GM12878 (cell line): ENCODE results near the gene C15orf61. TPM values are rescaled to one million over a fixed set of nuclear protein-coding genes. Genes with fewer than 3 reads are reported as not detected.

ENCODE experiments used
- ATAC-seq: fragments of 200-7000 bp; cut with Tn5 transposase; 3 replicates; pipeline ENCODE4 v1.9.1; 2020; ENCODE audit warnings: mild to moderate bottlenecking, moderate library complexity
- BruUV-seq: library from RNA; stranded (reverse); fragments of 400-500 nt; replicated peaks from 2 replicates; lab custom pipeline; 2021; lab: Mats Ljungman, UMichigan
- CTCF ChIA-PET: fragments of 300-600 bp; sonication (Branson Sonifier 250); formaldehyde crosslinking; extraction: SDS; loops from one replicate; lab custom pipeline; 2021; ENCODE audit warnings: inconsistent platforms; lab: Yijun Ruan, JAX
- POLR2A ChIA-PET: fragments of 350-600 bp; formaldehyde crosslinking; extraction: SDS; loops from one replicate; lab custom pipeline; 2021; ENCODE audit warnings: inconsistent platforms; lab: Charles Lee
- RAD21 ChIA-PET: fragments of 300-600 bp; sonication (Branson Sonifier 250); formaldehyde crosslinking; loops from one replicate; lab custom pipeline; 2023; ENCODE audit warnings: antibody characterized with exemption; ENCODE audit not compliant: unreplicated experiment; lab: Charles Lee
- SMC1A ChIA-PET: fragments of 300-600 bp; sonication (Branson Sonifier 250); formaldehyde crosslinking; loops from one replicate; lab custom pipeline; 2023; ENCODE audit not compliant: unreplicated experiment, uncharacterized antibody; lab: Charles Lee
- DNase-seq: peaks from one replicate; pipeline ENCODE4 v3.0.0-alpha.2; 2011; ENCODE audit warnings: low read depth, low spot score
- FAIRE-seq: peaks from 3 replicates; lab custom pipeline; 2011; peaks lifted over from hg19 to GRCh38; lab: Jason Lieb, UNC
- H2AFZ ChIP-seq: 2 replicates; pipeline ENCODE4 v1.6.0; 2011; ENCODE audit warnings: low read depth, low read length, control low read depth; ENCODE audit not compliant: control insufficient read depth
- H3K27ac ChIP-seq: 2 replicates; pipeline ENCODE4 v1.5.1; 2011; ENCODE audit warnings: control low read depth; ENCODE audit not compliant: control insufficient read depth, insufficient read depth
- H3K27me3 ChIP-seq, 2 experiments: replicated peaks in 1 of 2; 2 replicates each; pipeline versions ENCODE4 v1.6.0 to v1.6.1; 2011; ENCODE audit warnings: low read length in 1 of 2; ENCODE audit not compliant: control insufficient read depth in 2 of 2, insufficient read depth in 2 of 2
- H3K36me3 ChIP-seq, 2 experiments: 2 replicates each; pipeline ENCODE4 v1.5.1; 2011; ENCODE audit warnings: low read length in 1 of 2; ENCODE audit not compliant: control insufficient read depth in 2 of 2, insufficient read depth in 2 of 2
- H3K4me1 ChIP-seq: 2 replicates; pipeline ENCODE4 v1.6.1; 2011; ENCODE audit warnings: mild to moderate bottlenecking, low read length, moderate library complexity, mixed read lengths; ENCODE audit not compliant: control insufficient read depth, insufficient read depth
- H3K4me2 ChIP-seq: 2 replicates; pipeline ENCODE4 v1.6.0; 2011; ENCODE audit warnings: control low read depth; ENCODE audit not compliant: control insufficient read depth, insufficient read depth
- H3K4me3 ChIP-seq: fragments of 200-600 bp; sonication (generic); 2 replicates; pipeline ENCODE4 v1.5.1; 2016
- H3K79me2 ChIP-seq: 2 replicates; pipeline ENCODE4 v1.6.0; 2011; ENCODE audit warnings: low read length; ENCODE audit not compliant: control insufficient read depth, insufficient read depth
- H3K9ac ChIP-seq: 2 replicates; pipeline ENCODE4 v1.8.0; 2011; ENCODE audit warnings: low read length, control low read depth, mixed read lengths; ENCODE audit not compliant: control insufficient read depth, insufficient read depth
- H3K9me3 ChIP-seq: replicated peaks from 3 replicates; pipeline ENCODE4 v1.5.1; 2011; ENCODE audit warnings: mild to moderate bottlenecking, low read length; ENCODE audit not compliant: control insufficient read depth, insufficient read depth
- H4K20me1 ChIP-seq: 2 replicates; pipeline ENCODE4 v1.6.0; 2011; ENCODE audit not compliant: control insufficient read depth, insufficient read depth
- ETV6 ChIP-seq, 2 experiments: fragments of 450-650 bp in 1 of 2; IDR thresholded peaks in 1 of 2; conservative IDR thresholded peaks in 1 of 2; 2 replicates each; pipeline ENCODE4 v1.6.1; 2014; ENCODE audit warnings: antibody characterized with exemption in 1 of 2, borderline replicate concordance in 1 of 2, low read depth in 1 of 2, mild to moderate bottlenecking in 1 of 2, moderate library complexity in 1 of 2
- GATAD2B ChIP-seq: fragments of 450-650 bp; conservative IDR thresholded peaks from 2 replicates; pipeline ENCODE4 v1.6.1; 2017; ENCODE audit warnings: low read depth, mild to moderate bottlenecking, moderate library complexity
- SPI1 ChIP-seq: IDR thresholded peaks from 2 replicates; pipeline ENCODE4 v1.6.1; 2011; ENCODE audit warnings: low read depth, mild to moderate bottlenecking, low read length, moderate library complexity, borderline replicate concordance; ENCODE audit not compliant: insufficient read depth
- STAT1 ChIP-seq: fragments of 450-650 bp; conservative IDR thresholded peaks from 2 replicates; pipeline ENCODE4 v1.6.1; 2014; ENCODE audit warnings: antibody characterized with exemption, mild to moderate bottlenecking
- STAT3 ChIP-seq: IDR thresholded peaks from 2 replicates; pipeline ENCODE4 v1.6.1; 2011; ENCODE audit warnings: low read depth, low read length, improper control_type of control experiment
- WGBS: methylation state at CpG from one replicate; pipeline ENCODE4 v1.1.6; 2016; ENCODE audit warnings: low lambda C conversion rate; ENCODE audit not compliant: insufficient replicate concordance, insufficient coverage; ENCODE audit errors: missing lambda C conversion rate; 5-methylcytosine and 5-hydroxymethylcytosine counted together
- in situ Hi-C: fragments of 300-500 bp; cut with MboI; formaldehyde crosslinking; loops from 9 replicates; pipeline ENCODE4 v1.14.3; 2018; ENCODE audit warnings: mixed read lengths
- intact Hi-C: fragments of 100-400 bp; cut with micrococcal nuclease; formaldehyde crosslinking; loops from one replicate; pipeline ENCODE4 v1.14.2; 2022; ENCODE audit not compliant: unreplicated experiment
- polyA plus RNA-seq, 11 experiments: library from polyadenylated mRNA; depleted of rRNA in 4 of 11; unstranded in 6 of 11; stranded (reverse) in 5 of 11; fragments of >200 nt; fragmentation: Nextera tagmentation in 4 of 11; fragmentation: Illumina TruSeq in 1 of 11; extraction: Ambion mirVana in 4 of 11; extraction: Trizol in 1 of 11; gene quantifications; 1 replicate in 1 of 11; 2 replicates in 10 of 11; pipeline versions ENCODE4 v1.2.1 to v1.2.3, GENCODE V29; 2011 to 2016; ENCODE audit warnings: inconsistent platforms in 2 of 11, missing spikeins in 2 of 11, low read depth in 1 of 11
- total RNA-seq, 4 experiments: library from RNA; depleted of rRNA in 3 of 4; stranded (reverse); fragments of >200 nt in 3 of 4; fragmentation: Illumina TruSeq in 1 of 4; extraction: Trizol in 1 of 4; gene quantifications; 2 replicates each; pipeline versions ENCODE4 v1.2.1 to v1.2.3, GENCODE V29; 2013 to 2021

The C15orf61 gene
- total and polyA plus RNA-seq, 10 of the 15 experiments (the other 5 are each of a cell fraction or from before 2014, with no cell fraction given): 1.4 to 8.7 (median 4.3) TPM

GRCh38 chr15:67474405-67475110 lies 46.4 kb upstream of the C15orf61 start:
- H3K9me3 ChIP-seq: no peaks in the 10 kb centered on the region
- WGBS: 43% methylated on average over 5 of the region's 5 CpGs
- ATAC-seq: no peak
- H4K20me1 ChIP-seq: no peaks in the 10 kb centered on the region
- ChIA-PET POLR2A (no interaction called here), SMC1A (interaction anchor here (1.6 kb wide), 1 partner anchor 8 kb away, joined by 3 read pairs; no protein-coding TSS in a partner anchor)
- in situ Hi-C loops: no loop called here
- intact Hi-C loops: no loop called here
- H3K36me3 ChIP-seq: no peaks in the 10 kb centered on the region
- H3K9ac ChIP-seq: no peak overlapping the region
- no peak for DNase-seq
- no peak overlapping the region for H3K4me3 ChIP-seq
- H3K27me3 ChIP-seq: no peaks in the 10 kb centered on the region
- no peak overlapping the region for H3K4me2 ChIP-seq
- H3K4me1 ChIP-seq: no peaks in the 10 kb centered on the region
- TF ChIP-seq GATAD2B (no peak), STAT3 (no peak), SPI1 (no peak), ETV6 (conservative IDR thresholded peaks at IDR 0.05 in 1 of 2, IDR thresholded peaks at IDR 0.05 in 1 of 2; ENCODE audit: borderline replicate concordance in 1 of 2, low read depth in 1 of 2) (no peak), STAT1 (no peak)
- TF ChIP-seq, all 136 proteins: peak for 0
- FAIRE-seq: no peak
- RAD21 ChIA-PET: no interaction called here
- no peaks in the 10 kb centered on the region for H3K79me2 ChIP-seq
- CTCF ChIA-PET: interaction anchor here (1.0 kb wide), 1 partner anchor 17 kb away, joined by 6 read pairs; no protein-coding TSS in a partner anchor
- no peak overlapping the region for H2AFZ ChIP-seq
- BruUV-seq: no TSS peak
- H3K27ac ChIP-seq: no peak overlapping the region
